Measurements from ENCODE around the gene HSF2BP.
"Not testable (repeated sequence)": the region's sequence is repeated elsewhere in the genome, so short reads cannot be mapped to it uniquely, and the experiment has no call there.

Gene HSF2BP

GRCh38 chr21:43572446-43572845 lies 86.8 kb downstream of the HSF2BP start:
- DNase-seq (ENCODE audit: extremely low read depth, insufficient read length): no peak
- no peak for TF ChIP-seq CTCF (IDR thresholded peaks at IDR 0.05; ENCODE audit: insufficient read depth, low read length, poor library complexity, severe bottlenecking)

GRCh38 chr21:43571976-43572375 lies 87.3 kb downstream of the HSF2BP start:
- Histone ChIP-seq H3K36me3 (ENCODE audit: control insufficient read depth, insufficient read depth, low read length) (no peaks in the 10 kb centered on the region), H3K4me3 (replicated peaks; ENCODE audit: low read depth, low read length) (no peak overlapping the region), H3K27me3 (replicated peaks; ENCODE audit: control insufficient read depth, insufficient read depth, low read length) (no peaks in the 10 kb centered on the region; the same call in 1 of the 2 replicates)
- TF ChIP-seq CTCF (IDR thresholded peaks at IDR 0.05; ENCODE audit: insufficient read depth, low read length, poor library complexity, severe bottlenecking): no peak
- DNase-seq (ENCODE audit: extremely low read depth, insufficient read length): no peak

More at GRCh38 chr21:43572446-43572845, 86.8 kb downstream of the HSF2BP start:
- Histone ChIP-seq H3K27me3 (replicated peaks; ENCODE audit: control insufficient read depth, insufficient read depth, low read length) (no peaks in the 10 kb centered on the region; the same call in 1 of the 2 replicates), H3K36me3 (ENCODE audit: control insufficient read depth, insufficient read depth, low read length) (no peaks in the 10 kb centered on the region), H3K4me3 (replicated peaks; ENCODE audit: low read depth, low read length) (no peak overlapping the region)

- H3K36me3 ChIP-seq (ENCODE audit: control insufficient read depth, insufficient read depth, low read length); DNase-seq (ENCODE audit: extremely low read depth, insufficient read length); H3K27me3 ChIP-seq (replicated peaks; ENCODE audit: control insufficient read depth, insufficient read depth, low read length); H3K4me3 ChIP-seq (replicated peaks; ENCODE audit: low read depth, low read length): not testable (repeated sequence)
Observed at GRCh38 chr21:43570195-43570594, 89.1 kb downstream of the HSF2BP start.

GRCh38 chr21:43562451-43562850 lies 96.8 kb downstream of the HSF2BP start:
- not testable (repeated sequence) for H3K27me3 ChIP-seq (replicated peaks; ENCODE audit: control insufficient read depth, insufficient read depth, low read length); H3K4me3 ChIP-seq (replicated peaks; ENCODE audit: low read depth, low read length); DNase-seq (ENCODE audit: extremely low read depth, insufficient read length); H3K36me3 ChIP-seq (ENCODE audit: control insufficient read depth, insufficient read depth, low read length)

GRCh38 chr21:43540561-43540960 lies 118.7 kb downstream of the HSF2BP start:
- not testable (repeated sequence) for H3K4me3 ChIP-seq (replicated peaks; ENCODE audit: low read depth, low read length); H3K27me3 ChIP-seq (replicated peaks; ENCODE audit: control insufficient read depth, insufficient read depth, low read length); H3K36me3 ChIP-seq (ENCODE audit: control insufficient read depth, insufficient read depth, low read length); DNase-seq (ENCODE audit: extremely low read depth, insufficient read length)

GRCh38 chr21:43522495-43523131 lies 136.7 kb downstream of the HSF2BP start:
- H3K27me3 ChIP-seq (replicated peaks; ENCODE audit: control insufficient read depth, insufficient read depth, low read length); DNase-seq (ENCODE audit: extremely low read depth, insufficient read length); H3K4me3 ChIP-seq (replicated peaks; ENCODE audit: low read depth, low read length); H3K36me3 ChIP-seq (ENCODE audit: control insufficient read depth, insufficient read depth, low read length): not testable (repeated sequence)

GRCh38 chr21:43517701-43518100 lies 141.6 kb downstream of the HSF2BP start:
- DNase-seq (ENCODE audit: extremely low read depth, insufficient read length); H3K4me3 ChIP-seq (replicated peaks; ENCODE audit: low read depth, low read length); H3K36me3 ChIP-seq (ENCODE audit: control insufficient read depth, insufficient read depth, low read length); H3K27me3 ChIP-seq (replicated peaks; ENCODE audit: control insufficient read depth, insufficient read depth, low read length): not testable (repeated sequence)

GRCh38 chr21:43516860-43517627 lies 142.2 kb downstream of the HSF2BP start:
- not testable (repeated sequence) for H3K27me3 ChIP-seq (replicated peaks; ENCODE audit: control insufficient read depth, insufficient read depth, low read length); H3K36me3 ChIP-seq (ENCODE audit: control insufficient read depth, insufficient read depth, low read length); H3K4me3 ChIP-seq (replicated peaks; ENCODE audit: low read depth, low read length); DNase-seq (ENCODE audit: extremely low read depth, insufficient read length)

GRCh38 chr21:43516295-43516847 lies 142.9 kb downstream of the HSF2BP start:
- not testable (repeated sequence) for H3K27me3 ChIP-seq (replicated peaks; ENCODE audit: control insufficient read depth, insufficient read depth, low read length); H3K4me3 ChIP-seq (replicated peaks; ENCODE audit: low read depth, low read length); DNase-seq (ENCODE audit: extremely low read depth, insufficient read length); H3K36me3 ChIP-seq (ENCODE audit: control insufficient read depth, insufficient read depth, low read length)

GRCh38 chr21:43514834-43515233 lies 144.5 kb downstream of the HSF2BP start:
- H3K27me3 ChIP-seq (replicated peaks; ENCODE audit: control insufficient read depth, insufficient read depth, low read length); H3K4me3 ChIP-seq (replicated peaks; ENCODE audit: low read depth, low read length); DNase-seq (ENCODE audit: extremely low read depth, insufficient read length); H3K36me3 ChIP-seq (ENCODE audit: control insufficient read depth, insufficient read depth, low read length): not testable (repeated sequence)

- H3K36me3 ChIP-seq (ENCODE audit: control insufficient read depth, insufficient read depth, low read length); DNase-seq (ENCODE audit: extremely low read depth, insufficient read length); H3K4me3 ChIP-seq (replicated peaks; ENCODE audit: low read depth, low read length); H3K27me3 ChIP-seq (replicated peaks; ENCODE audit: control insufficient read depth, insufficient read depth, low read length): not testable (repeated sequence)
Observed at GRCh38 chr21:43513023-43513422, 146.3 kb downstream of the HSF2BP start.

- not testable (repeated sequence) for H3K4me3 ChIP-seq (replicated peaks; ENCODE audit: low read depth, low read length); H3K36me3 ChIP-seq (ENCODE audit: control insufficient read depth, insufficient read depth, low read length); H3K27me3 ChIP-seq (replicated peaks; ENCODE audit: control insufficient read depth, insufficient read depth, low read length); DNase-seq (ENCODE audit: extremely low read depth, insufficient read length)
Observed at GRCh38 chr21:43511209-43511608, 148.1 kb downstream of the HSF2BP start.

Data from GM06990 (cell line).